D341Med (cell line): Measurements from ENCODE around the gene TXN.

ENCODE experiments used
- DNase-seq: peaks from one replicate; pipeline ENCODE4 v3.0.0; 2012; ENCODE audit warnings: low spot score

The TXN gene

GRCh38 chr9:110256380-110257096 is at the start of gene TXN:
TSS of gene TXN (minus strand) at chr9:110256507. CDS start at chr9:110256435, 72 bp downstream.
- DNase-seq = peak; percentile 96

GRCh38 chr9:110303133-110303532 is 46.8 kb upstream of the TXN start:
- no peak for DNase-seq

- DNase-seq = no peak
Measured at GRCh38 chr9:110298043-110298605, 41.8 kb upstream of the TXN start.

GRCh38 chr9:110293248-110293647 is 36.9 kb upstream of the TXN start:
- DNase-seq = no peak

GRCh38 chr9:110291921-110292557 is 35.7 kb upstream of the TXN start:
- DNase-seq = no peak

GRCh38 chr9:110290001-110290400 is 33.7 kb upstream of the TXN start:
- DNase-seq = no peak

GRCh38 chr9:110288503-110288902 is 32.2 kb upstream of the TXN start:
- DNase-seq = no peak

GRCh38 chr9:110287289-110287680 is 31.0 kb upstream of the TXN start:
- DNase-seq = no peak

GRCh38 chr9:110284211-110284844 is 28.0 kb upstream of the TXN start:
- DNase-seq = no peak

- DNase-seq = no peak
Measured at GRCh38 chr9:110283751-110284150, 27.4 kb upstream of the TXN start.

- DNase-seq = no peak
Measured at GRCh38 chr9:110282739-110283081, 26.4 kb upstream of the TXN start.

GRCh38 chr9:110282018-110282738 is 25.9 kb upstream of the TXN start:
- DNase-seq = no peak

- DNase-seq = no peak
Measured at GRCh38 chr9:110278080-110278707, 21.9 kb upstream of the TXN start.

- no peak for DNase-seq
Measured at GRCh38 chr9:110276781-110277180, 20.5 kb upstream of the TXN start.

GRCh38 chr9:110270211-110270995 is 14.1 kb upstream of the TXN start:
- DNase-seq = no peak

- no peak for DNase-seq
Measured at GRCh38 chr9:110266795-110267194, 10.5 kb upstream of the TXN start.

- no peak for DNase-seq
Measured at GRCh38 chr9:110261632-110262031, 5.3 kb upstream of the TXN start.

- DNase-seq = no peak
Measured at GRCh38 chr9:110260911-110261310, 4.6 kb upstream of the TXN start.

- DNase-seq = no peak
Measured at GRCh38 chr9:110259566-110259965, 3.3 kb upstream of the TXN start.

GRCh38 chr9:110258690-110259091 is 2.4 kb upstream of the TXN start:
- no peak for DNase-seq

- DNase-seq = no peak
Measured at GRCh38 chr9:110257956-110258355, 1.6 kb upstream of the TXN start.
